Astrocyte (in vitro differentiated cells and primary cell): ENCODE measurements around the gene FRMPD2. TPM values are rescaled to one million over a fixed set of nuclear protein-coding genes. Genes with fewer than 3 reads are reported as not detected.

Experiments used
- DNase-seq: peaks from one replicate; pipeline ENCODE4 v3.0.0-alpha.2; 2010; ENCODE audit warnings: low read depth
- FAIRE-seq: peaks from 2 replicates; lab custom pipeline; 2011; peaks lifted over from hg19 to GRCh38; lab: Jason Lieb, UNC
- H2AFZ ChIP-seq: 2 replicates; pipeline ENCODE4 v1.6.0; 2012; ENCODE audit warnings: low read depth, low read length, inconsistent platforms
- H3K27ac ChIP-seq: 2 replicates; pipeline ENCODE4 v1.5.1; 2011; ENCODE audit warnings: low read depth, low read length, inconsistent platforms
- H3K27me3 ChIP-seq: 2 replicates; pipeline ENCODE4 v1.6.0; 2011; ENCODE audit warnings: low read length, inconsistent platforms; ENCODE audit not compliant: insufficient read depth
- H3K36me3 ChIP-seq: 2 replicates; pipeline ENCODE4 v1.5.1; 2011; ENCODE audit warnings: low read length, inconsistent platforms; ENCODE audit not compliant: insufficient read depth
- H3K4me1 ChIP-seq: 2 replicates; pipeline ENCODE4 v1.5.1; 2011; ENCODE audit warnings: low read length, inconsistent platforms; ENCODE audit not compliant: insufficient read depth
- H3K4me2 ChIP-seq: 2 replicates; pipeline ENCODE4 v1.6.0; 2012; ENCODE audit warnings: low read length, inconsistent platforms
- H3K4me3 ChIP-seq: 2 replicates; pipeline ENCODE4 v1.5.1; 2011; ENCODE audit warnings: low read depth, mild to moderate bottlenecking, low read length, inconsistent platforms; ENCODE audit not compliant: insufficient read depth
- H3K79me2 ChIP-seq: 2 replicates; pipeline ENCODE4 v1.6.0; 2012; ENCODE audit warnings: mild to moderate bottlenecking, low read length, inconsistent platforms; ENCODE audit not compliant: insufficient read depth
- H3K9ac ChIP-seq: 2 replicates; pipeline ENCODE4 v1.6.0; 2012; ENCODE audit warnings: mild to moderate bottlenecking, low read length, inconsistent platforms
- H3K9me3 ChIP-seq: 2 replicates; pipeline ENCODE4 v1.5.1; 2012; ENCODE audit warnings: low read depth, mild to moderate bottlenecking, low read length, inconsistent platforms; ENCODE audit not compliant: insufficient read depth
- H4K20me1 ChIP-seq: 2 replicates; pipeline ENCODE4 v1.6.0; 2012; ENCODE audit warnings: low read length, inconsistent platforms; ENCODE audit not compliant: insufficient read depth
- H3K27ac Mint-ChIP-seq: one replicate; pipeline ENCODE4 v1.8.0; 2021; ENCODE audit warnings: mild to moderate bottlenecking, mixed read lengths; ENCODE audit not compliant: unreplicated experiment
- H3K27me3 Mint-ChIP-seq: one replicate; pipeline ENCODE4 v1.8.0; 2021; ENCODE audit warnings: low read depth, mixed read lengths; ENCODE audit not compliant: unreplicated experiment
- H3K36me3 Mint-ChIP-seq: one replicate; pipeline ENCODE4 v1.8.0; 2021; ENCODE audit warnings: low read depth, mixed read lengths; ENCODE audit not compliant: unreplicated experiment
- H3K4me1 Mint-ChIP-seq: one replicate; pipeline ENCODE4 v1.8.0; 2021; ENCODE audit warnings: low read depth, mixed read lengths; ENCODE audit not compliant: unreplicated experiment
- H3K4me3 Mint-ChIP-seq: one replicate; pipeline ENCODE4 v1.8.0; 2021; ENCODE audit warnings: mild to moderate bottlenecking, moderate library complexity, mixed read lengths; ENCODE audit not compliant: unreplicated experiment
- H3K9me3 Mint-ChIP-seq: one replicate; pipeline ENCODE4 v1.8.0; 2021; ENCODE audit warnings: mild to moderate bottlenecking, mixed read lengths; ENCODE audit not compliant: unreplicated experiment
- EZH2 ChIP-seq: IDR thresholded peaks from 2 replicates; pipeline ENCODE4 v1.6.1; 2012; ENCODE audit warnings: mild to moderate bottlenecking, low read length, inconsistent platforms; ENCODE audit not compliant: insufficient read depth
- total RNA-seq: library from RNA; stranded (reverse); gene quantifications from 2 replicates; pipeline ENCODE4 v1.2.1, GENCODE V29; 2021
- TF ChIP-seq, protein P1 (sequence below): IDR thresholded peaks from 2 replicates; pipeline ENCODE4 v1.5.1; 2011; ENCODE audit warnings: low read depth, mild to moderate bottlenecking, inconsistent platforms, low read length, moderate library complexity; ENCODE audit not compliant: insufficient read depth

Gene FRMPD2
- total RNA-seq, 1 donor from 2014 or later: 0.39 TPM

GRCh38 chr10:48237259-48238250 lies 36.9 kb downstream of the FRMPD2 start:
- no peaks in the 10 kb centered on the region for H3K9me3 ChIP-seq
- no peak overlapping the region for H2AFZ ChIP-seq
- peaks cover 16% of the 10 kb centered on the region for H3K27me3 ChIP-seq
- no peaks in the 10 kb centered on the region for H3K79me2 ChIP-seq
- H3K4me3 ChIP-seq: no peak overlapping the region
- FAIRE-seq (no peak), DNase-seq (no peak)
- no peak overlapping the region for H3K27ac ChIP-seq
- no peaks in the 10 kb centered on the region for H3K4me1 ChIP-seq
- H3K36me3 Mint-ChIP-seq: no peaks in the 10 kb centered on the region
- TF ChIP-seq, protein P1, sequence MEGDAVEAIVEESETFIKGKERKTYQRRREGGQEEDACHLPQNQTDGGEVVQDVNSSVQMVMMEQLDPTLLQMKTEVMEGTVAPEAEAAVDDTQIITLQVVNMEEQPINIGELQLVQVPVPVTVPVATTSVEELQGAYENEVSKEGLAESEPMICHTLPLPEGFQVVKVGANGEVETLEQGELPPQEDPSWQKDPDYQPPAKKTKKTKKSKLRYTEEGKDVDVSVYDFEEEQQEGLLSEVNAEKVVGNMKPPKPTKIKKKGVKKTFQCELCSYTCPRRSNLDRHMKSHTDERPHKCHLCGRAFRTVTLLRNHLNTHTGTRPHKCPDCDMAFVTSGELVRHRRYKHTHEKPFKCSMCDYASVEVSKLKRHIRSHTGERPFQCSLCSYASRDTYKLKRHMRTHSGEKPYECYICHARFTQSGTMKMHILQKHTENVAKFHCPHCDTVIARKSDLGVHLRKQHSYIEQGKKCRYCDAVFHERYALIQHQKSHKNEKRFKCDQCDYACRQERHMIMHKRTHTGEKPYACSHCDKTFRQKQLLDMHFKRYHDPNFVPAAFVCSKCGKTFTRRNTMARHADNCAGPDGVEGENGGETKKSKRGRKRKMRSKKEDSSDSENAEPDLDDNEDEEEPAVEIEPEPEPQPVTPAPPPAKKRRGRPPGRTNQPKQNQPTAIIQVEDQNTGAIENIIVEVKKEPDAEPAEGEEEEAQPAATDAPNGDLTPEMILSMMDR: no peak
- no peak for TF ChIP-seq EZH2
- H3K4me3 Mint-ChIP-seq: no peak overlapping the region
- no peak overlapping the region for H3K9ac ChIP-seq
- no peaks in the 10 kb centered on the region for H4K20me1 ChIP-seq
- H3K4me2 ChIP-seq: no peak overlapping the region
- no peak overlapping the region for H3K27ac Mint-ChIP-seq
- peaks cover 3% of the 10 kb centered on the region for H3K4me1 Mint-ChIP-seq
- H3K36me3 ChIP-seq: no peaks in the 10 kb centered on the region
- no peaks in the 10 kb centered on the region for H3K9me3 Mint-ChIP-seq
- H3K27me3 Mint-ChIP-seq: peaks cover 10% of the 10 kb centered on the region

DNA sequence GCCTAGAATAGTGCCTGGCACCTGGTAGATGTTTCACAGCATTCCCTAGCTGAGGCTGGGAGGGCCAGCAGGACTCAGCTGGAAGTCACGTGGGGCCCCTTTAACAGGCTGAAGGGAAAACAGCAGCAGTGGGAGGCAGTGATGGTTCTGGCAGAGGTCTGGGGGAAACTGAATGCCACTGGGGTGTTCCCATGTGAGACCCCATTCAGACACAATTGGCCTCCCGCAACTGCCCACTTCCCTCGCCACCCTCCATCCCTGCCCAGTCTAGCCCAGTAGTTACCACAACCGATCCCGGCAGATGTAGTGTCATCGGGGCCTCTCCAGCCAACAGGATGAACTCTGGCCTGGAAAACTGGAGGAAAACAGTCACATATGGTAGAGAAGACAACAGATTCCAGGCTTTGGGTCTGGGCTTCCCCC lies 38.3 kb downstream of the FRMPD2 start:
- Histone ChIP-seq H3K36me3 (no peaks in the 10 kb centered on the region), H3K4me3 (no peak overlapping the region), H3K79me2 (no peaks in the 10 kb centered on the region), H4K20me1 (no peaks in the 10 kb centered on the region), H3K4me2 (no peak overlapping the region), H3K9me3 (no peaks in the 10 kb centered on the region), H3K9ac (no peak overlapping the region), H3K27me3 (peaks cover 15% of the 10 kb centered on the region), H2AFZ (no peak overlapping the region), H3K27ac (no peak overlapping the region), H3K4me1 (no peaks in the 10 kb centered on the region)
- FAIRE-seq (no peak), DNase-seq (no peak)
- no peak for TF ChIP-seq EZH2
- TF ChIP-seq, protein P1: no peak
- Mint-ChIP-seq H3K9me3 (no peaks in the 10 kb centered on the region), H3K36me3 (no peaks in the 10 kb centered on the region), H3K4me1 (peaks cover 10% of the 10 kb centered on the region), H3K4me3 (no peak overlapping the region), H3K27ac (no peak overlapping the region), H3K27me3 (peaks cover 6% of the 10 kb centered on the region)

GRCh38 chr10:48235501-48235900 lies 39.0 kb downstream of the FRMPD2 start:
- peaks cover 3% of the 10 kb centered on the region for H3K27me3 Mint-ChIP-seq
- H3K9me3 Mint-ChIP-seq: no peaks in the 10 kb centered on the region
- TF ChIP-seq EZH2: no peak
- H3K4me3 ChIP-seq: no peak overlapping the region
- no peaks in the 10 kb centered on the region for H3K4me1 ChIP-seq
- FAIRE-seq: no peak
- no peaks in the 10 kb centered on the region for H3K36me3 Mint-ChIP-seq
- no peak overlapping the region for H3K4me2 ChIP-seq
- no peak overlapping the region for H3K9ac ChIP-seq
- no peaks in the 10 kb centered on the region for H4K20me1 ChIP-seq
- H3K4me3 Mint-ChIP-seq: no peak overlapping the region
- H3K9me3 ChIP-seq: no peaks in the 10 kb centered on the region
- no peak overlapping the region for H3K27ac ChIP-seq
- DNase-seq: no peak
- no peak overlapping the region for H3K27ac Mint-ChIP-seq
- H3K27me3 ChIP-seq: peaks cover 8% of the 10 kb centered on the region
- H3K36me3 ChIP-seq: no peaks in the 10 kb centered on the region
- no peak overlapping the region for H2AFZ ChIP-seq
- H3K4me1 Mint-ChIP-seq: peaks cover 15% of the 10 kb centered on the region
- no peaks in the 10 kb centered on the region for H3K79me2 ChIP-seq
